HG03175 (cell line): ENCODE data around the gene RSRC1.
"Not testable (repeated sequence)": the region's sequence is repeated elsewhere in the genome, so short reads cannot be mapped to it uniquely, and the experiment has no call there.

Experiments used
- ATAC-seq: cut with Tn5 transposase; IDR thresholded peaks from one replicate; pipeline ENCODE4 v1.9.1; 2021; ENCODE audit warnings: mild to moderate bottlenecking, moderate library complexity; ENCODE audit not compliant: unreplicated experiment

RSRC1 gene

DNA sequence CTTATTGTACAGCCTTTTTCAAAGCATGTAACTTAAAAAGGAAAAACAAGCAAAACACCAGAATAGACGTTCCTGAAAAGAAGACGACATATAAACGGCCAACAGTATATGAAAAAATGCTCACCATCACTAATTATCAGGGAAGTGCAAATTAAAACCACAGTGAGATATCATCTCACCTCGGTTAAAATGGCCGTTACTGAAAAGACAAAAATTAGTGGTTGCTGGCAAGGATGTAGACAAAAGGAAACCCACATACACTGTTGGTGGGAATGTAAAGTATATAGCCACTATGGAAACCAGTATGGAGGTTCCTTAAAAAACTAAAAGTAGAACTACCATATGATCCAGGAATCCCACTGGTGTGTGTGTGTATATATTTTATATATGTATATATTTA is 396.6 kb downstream of the RSRC1 start:
- ATAC-seq = no peak

DNA sequence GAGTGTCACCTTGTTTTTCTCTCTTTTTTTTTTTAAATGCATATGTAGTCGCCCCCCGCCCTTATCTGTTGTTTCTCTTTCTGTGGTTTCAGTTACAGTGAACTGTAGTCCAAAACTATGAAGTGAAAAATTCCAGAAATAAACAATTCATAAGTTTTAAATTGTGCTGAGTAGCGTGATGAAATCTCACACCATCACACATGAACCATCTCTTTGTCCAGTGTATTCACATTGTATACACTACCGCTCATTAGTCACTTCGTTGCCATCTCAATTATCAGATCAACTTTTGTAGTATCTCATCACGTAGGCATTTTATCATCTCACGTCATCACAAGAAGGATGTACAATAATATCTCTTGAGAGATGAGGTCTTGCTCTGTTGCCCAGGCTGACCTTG is 398.6 kb downstream of the RSRC1 start:
- ATAC-seq = no peak

DNA sequence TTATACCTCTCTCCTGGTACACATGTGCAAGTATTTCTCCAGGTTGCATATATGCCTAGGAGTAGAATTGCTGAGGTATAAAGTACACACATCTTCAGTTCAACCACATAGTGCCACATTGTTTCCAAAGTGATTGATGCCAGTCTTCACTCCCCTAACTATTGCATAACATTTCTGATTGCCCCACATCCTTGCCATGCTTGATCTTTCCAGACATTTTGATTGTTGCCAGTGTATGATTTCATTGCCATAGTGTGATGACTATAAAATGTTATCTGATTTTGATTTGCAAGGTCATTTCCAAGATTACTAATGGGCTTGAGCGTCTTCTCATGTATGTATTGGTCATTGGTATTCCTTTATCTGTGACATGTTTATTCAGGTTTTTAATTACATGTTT is 400.0 kb downstream of the RSRC1 start:
- ATAC-seq = no peak

DNA sequence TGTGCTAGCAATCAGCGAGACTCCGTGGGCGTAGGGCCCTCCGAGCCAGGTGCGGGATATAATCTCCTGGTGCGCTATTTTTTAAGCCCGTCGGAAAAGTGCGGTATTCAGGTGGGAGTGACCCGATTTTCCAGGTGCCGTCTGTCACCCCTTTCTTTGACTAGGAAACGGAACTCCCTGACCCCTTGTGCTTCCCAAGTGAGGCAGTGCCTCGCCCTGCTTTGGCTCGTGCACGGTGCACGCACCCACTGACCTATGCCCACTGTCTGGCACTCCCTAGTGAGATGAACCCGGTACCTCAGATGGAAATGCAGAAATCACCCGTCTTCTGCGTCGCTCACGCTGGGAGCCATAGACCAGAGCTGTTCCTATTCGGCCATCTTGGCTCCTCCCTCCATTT is 406.8 kb downstream of the RSRC1 start:
- ATAC-seq = not testable (repeated sequence)

DNA sequence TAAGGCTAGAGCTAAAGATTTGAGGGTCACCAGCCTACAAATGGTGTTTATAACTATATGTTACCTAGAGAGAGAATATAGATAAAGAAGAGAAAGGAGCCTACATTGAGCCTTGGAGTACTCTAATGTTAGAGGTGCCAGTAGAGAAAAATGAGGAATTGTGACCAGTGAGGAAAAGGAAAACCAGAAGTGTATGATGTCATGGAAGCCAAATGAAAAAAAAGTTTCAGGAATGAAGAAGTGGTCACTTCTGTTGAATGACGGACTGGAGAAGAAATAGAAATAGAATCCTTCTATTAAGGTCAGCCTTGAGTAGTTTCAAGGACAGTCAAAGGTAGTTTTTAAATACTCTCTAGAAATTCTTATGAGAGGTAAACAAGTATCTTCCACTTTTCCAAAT is 409.9 kb downstream of the RSRC1 start:
- no peak for ATAC-seq

DNA sequence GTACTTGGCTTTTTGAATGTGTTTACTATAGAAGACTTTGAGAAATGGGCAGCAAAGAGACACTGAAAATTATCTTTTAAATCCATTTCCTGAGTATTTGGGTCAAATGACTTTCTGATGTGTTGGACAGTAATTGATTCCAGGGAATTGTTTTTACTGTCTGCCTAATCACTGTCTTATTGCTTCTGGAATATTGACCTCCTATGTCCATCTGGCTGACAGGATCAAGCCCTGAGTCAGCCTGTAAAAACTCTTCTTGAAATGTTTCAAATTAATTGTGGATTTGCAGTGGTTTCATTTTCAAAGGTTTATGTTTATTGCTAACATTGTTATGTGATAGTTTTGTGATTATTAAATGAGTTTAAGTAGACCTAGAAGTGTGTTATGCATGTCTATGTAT is 410.5 kb downstream of the RSRC1 start:
- ATAC-seq = no peak

DNA sequence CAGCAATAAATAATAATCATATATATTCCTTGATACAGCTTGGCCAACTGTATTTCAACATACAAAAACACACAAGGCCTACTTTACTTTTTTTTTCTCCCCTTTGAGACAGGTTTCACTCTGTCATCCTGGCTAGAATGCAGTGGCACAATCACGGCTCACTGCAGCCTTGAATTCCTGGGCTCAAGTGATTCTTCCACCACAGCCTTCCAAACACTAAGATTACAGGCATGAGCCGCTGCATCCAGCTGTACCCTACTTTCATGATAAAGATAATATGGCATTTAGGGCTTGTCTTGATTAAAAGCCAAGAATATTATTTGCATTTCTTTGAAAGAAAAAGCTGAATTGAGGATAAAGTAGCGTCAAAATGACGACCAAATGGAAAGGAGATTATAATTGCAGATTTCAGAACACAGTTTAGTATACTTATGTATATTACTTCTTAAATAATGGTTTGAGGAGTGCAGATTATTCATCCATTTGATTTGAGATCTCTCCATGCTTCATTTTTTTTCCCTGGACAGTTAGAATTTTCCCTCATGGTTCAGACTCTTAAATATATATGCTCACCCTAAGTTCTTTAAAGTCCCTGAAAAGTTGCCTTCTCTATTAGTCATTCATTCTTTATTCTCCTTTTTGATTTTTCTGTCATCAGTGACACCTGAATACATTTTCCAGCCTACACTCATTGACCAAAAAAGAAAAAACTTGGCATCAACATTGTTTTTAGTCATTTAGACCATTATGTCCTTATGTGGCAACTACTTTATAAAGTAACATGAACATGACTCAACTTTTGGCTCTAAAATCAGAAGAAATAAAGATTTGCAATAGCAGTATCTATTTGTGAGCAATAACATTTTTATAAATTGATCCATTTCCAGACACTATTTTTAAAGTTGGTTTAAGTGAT is 412.6 kb downstream of the RSRC1 start:
- no peak for ATAC-seq

DNA sequence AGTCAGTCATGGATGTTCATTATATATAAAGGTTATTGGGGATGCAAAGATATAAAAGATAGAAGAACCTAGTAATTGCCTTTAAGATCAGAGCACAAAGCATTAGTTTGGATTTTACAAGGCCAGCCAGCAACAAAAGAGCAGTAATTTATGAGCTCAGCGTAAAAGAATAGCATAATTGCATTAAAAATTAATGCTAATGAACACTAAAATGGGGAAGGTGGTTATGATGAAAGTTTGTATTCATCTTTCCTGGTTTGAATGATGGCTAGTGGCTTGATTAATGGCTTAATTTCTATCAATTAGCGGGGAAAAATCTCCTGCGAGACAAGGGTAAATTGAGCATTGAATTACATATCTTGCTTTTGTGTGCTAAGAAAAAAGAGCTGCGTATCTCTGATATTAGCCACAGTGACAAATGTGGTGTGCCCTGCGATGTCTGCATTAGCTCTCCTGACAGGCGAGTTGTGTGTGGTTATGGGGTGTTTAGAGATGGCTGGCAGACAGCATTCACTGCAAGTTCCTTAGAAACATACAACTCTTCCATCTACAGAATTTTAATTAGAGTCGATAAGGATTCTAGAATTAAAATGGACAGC is 418.3 kb downstream of the RSRC1 start:
- ATAC-seq = no peak

DNA sequence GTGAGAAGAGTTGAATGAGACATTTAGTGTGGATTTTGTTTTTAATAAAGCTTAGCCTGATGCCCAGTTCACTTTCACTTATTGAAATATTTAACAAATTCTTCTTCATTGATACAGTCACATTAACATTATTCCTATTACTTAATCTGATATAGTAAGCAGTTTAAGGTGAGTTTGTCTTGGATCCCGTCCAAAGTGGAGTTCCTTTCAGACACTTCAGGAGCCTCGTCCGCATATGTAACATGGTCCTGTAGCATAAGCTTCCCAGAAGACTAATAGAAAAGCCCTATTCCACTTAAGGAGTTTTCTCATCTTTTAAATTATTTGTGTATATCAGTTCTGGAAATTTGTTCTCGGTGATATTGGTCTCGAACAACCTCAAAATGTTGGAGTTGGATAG is 421.4 kb downstream of the RSRC1 start:
- ATAC-seq = no peak

DNA sequence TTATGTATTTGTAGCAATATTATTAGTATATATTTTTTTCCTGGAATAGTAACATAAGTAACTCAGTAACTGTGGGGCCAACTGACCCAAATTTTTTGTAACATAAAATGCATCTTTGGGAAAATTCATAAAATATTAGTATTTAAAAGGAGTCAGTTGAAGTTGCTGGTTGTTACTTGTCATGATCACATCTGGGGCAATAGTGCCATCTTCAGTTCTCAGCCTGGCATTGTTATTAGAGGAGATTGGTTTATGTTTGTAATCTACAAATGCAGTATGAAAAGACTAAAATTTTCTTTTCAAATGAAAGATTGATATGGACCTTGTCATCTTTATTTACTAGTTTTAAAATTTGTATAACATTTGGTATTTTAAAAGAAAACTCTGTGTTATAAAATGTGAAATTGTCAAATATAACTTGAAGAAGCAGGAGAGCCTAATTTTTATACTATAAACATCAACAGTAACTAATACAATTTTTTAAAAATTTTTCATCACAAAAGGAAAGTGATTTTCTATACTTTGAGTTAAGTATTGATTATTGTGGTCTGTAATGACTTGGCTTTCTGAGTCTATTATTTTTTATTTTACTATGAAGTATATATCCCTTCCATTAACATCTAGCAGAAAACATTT is 422.3 kb downstream of the RSRC1 start:
- peak; percentile 52 for ATAC-seq

DNA sequence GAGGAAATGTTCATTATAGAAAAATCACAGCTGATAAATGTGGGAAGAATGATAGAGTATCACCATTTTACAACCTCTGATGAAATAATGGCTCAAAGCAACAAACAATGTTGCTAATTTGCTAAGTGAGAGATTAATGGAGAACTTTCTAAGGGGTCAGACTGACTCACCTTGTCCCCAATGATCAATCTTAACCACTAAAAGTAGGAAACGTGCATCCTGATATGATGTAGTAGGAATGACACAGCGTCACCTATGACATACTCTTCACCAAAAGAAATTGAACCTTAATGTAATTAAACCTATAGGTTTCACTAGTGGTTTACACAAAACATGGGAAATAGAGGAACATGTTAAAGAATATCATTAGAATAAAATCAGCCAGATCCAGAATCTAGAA is 426.0 kb downstream of the RSRC1 start:
- ATAC-seq = no peak

DNA sequence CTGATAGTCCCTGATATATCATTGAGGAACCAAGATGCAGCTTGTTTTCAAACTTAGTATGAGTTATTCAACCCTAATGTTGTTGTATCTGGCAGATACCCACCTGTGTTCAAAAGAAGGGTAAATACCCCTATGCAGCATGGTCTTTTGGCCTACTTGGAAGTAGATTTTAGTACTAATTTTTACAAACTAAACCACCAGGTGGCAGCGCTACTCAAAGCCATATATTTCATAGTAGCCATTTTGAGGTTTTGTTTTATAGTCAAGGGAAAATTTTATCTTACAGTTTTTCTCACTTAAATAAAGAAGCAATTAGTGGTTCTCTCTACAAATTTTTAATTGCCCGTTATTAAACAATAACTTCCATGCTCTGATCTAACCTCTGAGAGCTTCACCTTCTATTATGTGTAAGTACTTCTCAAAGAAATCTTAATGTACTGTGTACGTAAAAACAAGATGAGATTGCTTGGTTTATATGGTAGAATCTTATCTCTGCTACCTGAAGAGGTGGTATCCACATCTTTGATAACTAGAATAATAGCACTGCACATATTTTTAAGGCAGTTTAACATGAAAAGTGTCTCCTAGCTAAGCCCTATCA is 429.6 kb downstream of the RSRC1 start:
- peak; percentile 73 for ATAC-seq

DNA sequence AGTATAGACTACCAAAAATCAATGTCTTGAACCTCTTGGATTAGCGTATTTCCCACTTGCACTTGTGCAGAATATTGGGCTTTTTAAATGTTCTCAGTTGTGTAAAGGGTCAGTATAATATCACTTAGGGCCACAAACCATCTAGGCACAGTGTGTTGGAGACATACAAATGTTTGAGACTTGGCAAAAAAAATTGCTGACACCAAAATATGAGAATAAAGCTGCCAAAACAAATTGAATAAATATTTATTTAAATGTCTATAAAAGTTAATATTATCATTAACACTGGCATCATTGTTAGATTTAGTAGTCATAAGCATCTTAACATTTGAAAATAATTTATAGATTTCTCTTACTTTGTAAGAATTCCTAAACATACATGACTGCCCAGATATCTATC is 430.2 kb downstream of the RSRC1 start:
- ATAC-seq = no peak

DNA sequence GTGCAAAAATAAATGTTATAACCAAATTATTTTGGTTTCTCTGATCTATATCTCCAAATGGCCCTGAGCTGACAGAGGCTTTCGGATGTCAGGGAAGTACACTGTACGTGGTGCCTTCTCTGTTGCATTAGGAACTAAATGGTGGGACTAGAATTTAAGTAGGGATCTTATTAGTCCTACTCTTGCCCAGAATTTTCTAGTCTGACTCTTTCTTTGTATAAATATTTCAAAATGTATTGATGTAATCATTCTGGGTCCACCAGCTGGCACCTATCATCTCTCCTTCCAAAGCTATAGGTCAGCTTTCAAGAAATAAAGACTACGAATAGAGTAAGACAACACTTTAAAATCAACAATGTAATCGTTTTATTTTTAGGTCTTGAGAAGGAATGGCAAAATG is 438.8 kb downstream of the RSRC1 start:
- ATAC-seq = no peak

DNA sequence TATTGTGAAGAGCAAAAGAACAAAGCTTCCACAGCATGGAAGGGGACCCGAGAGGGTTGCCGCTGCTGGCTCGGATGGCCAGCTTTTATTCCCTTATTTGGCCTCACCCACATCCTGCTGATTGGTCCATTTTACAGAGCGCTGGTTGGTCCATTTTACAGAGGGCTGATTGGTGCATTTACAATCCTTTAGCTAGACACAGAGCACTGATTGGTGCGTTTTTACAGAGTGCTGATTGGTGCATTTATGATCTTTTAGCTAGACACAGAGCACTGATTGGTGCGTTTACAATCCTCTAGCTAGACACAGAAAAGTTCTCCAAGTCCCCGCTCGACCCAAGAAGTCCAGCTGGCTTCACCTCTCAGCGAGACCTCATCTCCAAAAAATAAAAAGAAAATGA is 440.0 kb downstream of the RSRC1 start:
- ATAC-seq = not testable (repeated sequence)

DNA sequence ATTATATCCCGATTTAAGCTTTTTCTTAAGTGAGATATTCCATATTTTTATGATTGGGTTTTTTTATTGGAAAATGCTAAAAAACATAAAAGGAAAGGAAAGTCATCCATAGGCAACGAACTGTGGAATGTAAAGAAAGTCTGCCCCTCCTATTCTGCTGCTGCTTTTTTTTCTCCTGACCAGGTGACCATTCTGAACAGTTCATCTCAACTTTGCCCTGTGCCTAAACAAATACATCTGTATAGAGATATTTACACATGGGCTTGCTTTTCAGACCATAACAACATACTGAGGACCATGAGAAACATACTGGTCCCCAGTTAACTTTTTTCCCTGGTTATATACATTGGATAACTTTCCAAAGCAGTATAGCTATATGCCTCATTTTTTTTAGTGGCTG is 442.2 kb downstream of the RSRC1 start:
- ATAC-seq = no peak

DNA sequence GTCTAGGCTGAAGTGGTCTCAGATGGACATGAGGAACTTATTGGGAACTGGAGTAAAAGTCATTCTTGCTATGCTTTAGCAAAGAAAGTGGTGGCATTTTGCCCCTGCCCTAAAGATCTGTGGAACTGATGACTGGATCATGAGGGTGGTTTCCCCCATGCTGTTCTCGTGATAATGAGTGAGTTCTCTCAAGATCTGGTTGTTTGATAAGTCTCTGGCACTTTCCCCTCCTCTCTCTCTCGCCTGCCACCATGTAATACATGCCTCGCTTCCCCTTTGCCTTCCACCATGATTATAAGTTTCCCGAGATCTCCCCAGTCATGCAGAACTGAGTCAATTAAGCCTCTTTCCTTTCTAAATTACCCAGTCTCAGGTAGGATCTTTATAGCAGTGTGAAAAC is 449.6 kb downstream of the RSRC1 start:
- no peak for ATAC-seq

DNA sequence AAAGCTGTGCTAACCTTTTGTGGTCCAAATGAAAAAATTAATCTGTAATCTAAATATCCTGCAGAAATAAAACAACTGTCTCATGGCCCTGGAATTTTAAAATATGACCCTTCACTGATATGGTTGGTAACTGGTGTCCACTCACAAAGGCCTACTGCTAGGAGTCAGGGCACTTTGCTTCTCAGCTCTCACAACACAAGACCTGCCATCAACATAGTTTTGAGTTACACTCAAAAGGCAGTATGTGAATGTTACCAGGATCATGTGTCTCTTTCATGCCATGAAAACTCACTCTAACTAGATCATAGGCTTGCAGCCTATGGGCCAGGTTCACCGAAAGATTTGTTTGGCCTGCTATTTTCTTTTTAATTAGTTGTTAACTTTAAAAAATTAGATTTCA is 451.1 kb downstream of the RSRC1 start:
- no peak for ATAC-seq

DNA sequence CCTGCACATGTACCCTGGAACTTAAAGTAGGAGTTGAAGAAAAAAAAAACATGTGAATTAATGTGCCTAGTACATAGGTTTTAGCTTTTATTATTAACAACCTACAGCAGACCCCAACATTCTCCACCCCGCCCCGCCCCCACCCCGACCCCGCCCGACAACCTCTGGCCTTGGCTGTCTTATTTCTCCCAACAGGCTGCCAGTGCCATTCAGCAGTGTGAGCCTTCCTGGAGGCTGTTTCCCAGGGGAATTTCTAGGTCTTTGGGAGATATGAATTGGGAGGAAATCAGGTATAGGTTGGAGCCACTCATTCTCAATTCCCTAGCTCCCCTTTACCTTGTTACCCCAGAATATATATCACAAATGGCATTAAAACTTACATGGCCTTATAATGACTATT is 452.8 kb downstream of the RSRC1 start:
- no peak for ATAC-seq

DNA sequence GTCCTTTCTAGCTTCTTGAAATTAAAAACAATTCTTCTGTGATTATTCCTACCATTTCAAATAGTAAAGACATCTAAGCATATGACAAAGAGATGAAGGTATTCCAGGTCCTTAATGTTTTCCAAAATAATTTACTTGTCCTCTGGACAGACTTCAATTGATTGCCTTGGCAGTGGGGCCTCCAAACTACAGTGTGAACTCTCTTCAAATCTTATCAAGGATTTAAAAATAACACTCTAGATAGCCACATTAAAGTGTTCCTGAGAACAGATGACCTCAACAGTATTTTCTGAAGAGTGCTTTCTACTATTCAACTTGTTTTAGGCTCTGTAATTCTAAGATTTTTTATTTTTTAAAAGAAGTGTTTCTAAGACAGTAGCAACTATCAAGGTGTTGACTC is 453.2 kb downstream of the RSRC1 start:
- no peak for ATAC-seq

DNA sequence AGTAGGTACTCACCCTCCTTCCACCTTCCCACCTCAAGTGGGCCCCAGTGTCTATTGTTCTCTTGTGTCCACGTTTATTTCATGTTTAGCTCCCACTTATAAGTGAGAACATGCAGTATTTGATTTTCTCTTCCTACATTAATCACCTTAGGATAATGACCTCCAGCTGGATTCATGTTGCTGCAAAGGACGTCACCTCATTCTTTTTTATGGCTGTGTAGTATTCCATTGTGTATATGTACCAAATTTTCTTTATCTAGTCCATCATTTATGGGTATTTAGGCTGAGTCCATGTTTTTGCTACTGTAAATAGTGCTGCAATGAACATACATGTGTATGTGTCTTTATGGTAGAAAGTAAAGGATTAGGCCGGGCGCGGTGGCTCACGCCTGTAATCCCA is 455.2 kb downstream of the RSRC1 start:
- ATAC-seq = no peak

DNA sequence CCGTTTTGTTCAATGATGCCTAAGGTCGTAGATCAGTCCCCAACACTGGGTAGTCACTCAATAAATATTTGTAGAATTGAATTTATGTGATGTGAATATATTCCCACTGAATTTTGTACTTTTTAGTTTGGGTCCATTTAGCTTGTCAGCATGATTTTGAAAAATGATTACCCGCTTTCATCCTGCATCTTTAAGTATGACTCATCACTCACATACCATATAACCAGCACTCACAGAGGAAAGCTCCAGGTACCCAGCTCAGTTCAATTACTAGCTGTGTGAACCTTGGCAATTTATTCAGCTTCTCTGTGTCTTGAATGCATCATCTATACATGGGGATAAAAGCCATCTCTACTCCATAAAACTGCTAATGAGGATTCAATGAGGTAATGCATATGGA is 458.9 kb downstream of the RSRC1 start:
- ATAC-seq = no peak
